Sigmoid colon (tissue), 4 donors: ENCODE results near the gene UBC.

ENCODE experiments used
- CTCF ChIP-seq, 4 experiments: fragments of 450-650 bp in 3 of 4; fragments of 200-600 bp in 1 of 4; IDR thresholded peaks; one replicate each; pipeline ENCODE4 v1.5.1; 2016 to 2019; ENCODE audit warnings: antibody characterized with exemption in 4 of 4, mild to moderate bottlenecking in 3 of 4, moderate library complexity in 2 of 4
- EP300 ChIP-seq, 4 donors: sonication (generic); formaldehyde crosslinking; IDR thresholded peaks; one replicate each; pipeline ENCODE4 v1.6.1; 2017; ENCODE audit warnings: antibody characterized with exemption in 4 of 4
- POLR2A ChIP-seq, 2 donors: fragments of 450-650 bp; IDR thresholded peaks; one replicate each; pipeline ENCODE4 v1.6.1; 2016; ENCODE audit warnings: antibody characterized with exemption in 2 of 2, mild to moderate bottlenecking in 2 of 2, moderate library complexity in 2 of 2

DNA sequence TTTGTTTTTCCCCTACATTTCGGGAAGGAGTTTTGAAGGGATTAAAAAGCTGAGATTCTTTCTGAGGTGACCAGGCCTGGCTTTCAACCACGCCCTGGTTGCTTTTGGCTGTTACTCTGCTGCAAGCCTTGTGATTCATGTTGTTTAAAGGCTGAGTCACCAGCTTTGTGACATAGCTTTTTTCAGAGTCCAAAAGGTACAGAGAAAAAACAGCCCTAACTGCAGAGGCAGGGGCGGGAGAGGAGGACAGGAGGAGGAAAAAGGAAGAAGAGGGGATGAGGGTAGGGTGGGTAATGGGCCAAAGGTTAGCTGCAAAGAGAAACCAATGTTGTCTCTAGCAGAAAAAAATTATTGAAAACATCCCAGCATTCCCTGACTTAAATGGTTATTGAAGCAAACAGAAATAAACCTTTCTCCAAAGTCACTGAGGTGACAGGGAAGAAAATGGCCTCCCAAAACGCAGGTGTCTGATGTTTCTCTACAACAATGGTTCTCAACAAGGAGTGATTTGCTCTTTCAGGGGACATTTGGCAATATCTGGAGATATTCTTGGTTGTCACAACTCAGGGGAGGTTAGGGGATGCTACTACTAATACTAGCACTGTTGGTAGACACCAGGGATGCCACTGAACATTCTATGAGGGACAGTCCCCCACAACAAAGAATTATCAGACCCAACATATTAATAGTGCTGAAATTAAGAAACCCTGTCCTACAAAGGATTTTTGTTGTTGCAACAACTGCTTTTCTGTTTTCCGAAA is 2.1 kb upstream of the UBC start:
- no peak for TF ChIP-seq CTCF (IDR thresholded peaks at IDR 0.05)
- peak; percentile 12 to 58 for TF ChIP-seq POLR2A (IDR thresholded peaks at IDR 0.05)
- peak; percentile 50 to 95 (median 62) for TF ChIP-seq EP300 (IDR thresholded peaks at IDR 0.05)
